K562 (cell line): Measurements from ENCODE around the gene NR2F1. TPM values are rescaled to one million over a fixed set of nuclear protein-coding genes. Genes with fewer than 3 reads are reported as not detected.

ENCODE experiments used
- ATAC-seq: fragments of 200-7000 bp; cut with Tn5 transposase; 3 replicates; pipeline ENCODE4 v1.9.1; 2020; ENCODE audit warnings: moderate library complexity
- BruUV-seq: library from RNA; stranded (reverse); fragments of 400-500 nt; replicated peaks from 2 replicates; lab custom pipeline; 2021; lab: Mats Ljungman, UMichigan
- CTCF ChIA-PET: fragments of 300-600 bp; formaldehyde crosslinking; extraction: SDS; loops from one replicate; lab custom pipeline; 2021; ENCODE audit warnings: low intra/inter-chr PET ratio; lab: Yijun Ruan, JAX
- POLR2A ChIA-PET: fragments of 300-600, 350-650 bp; sonication (Branson Sonifier 250); formaldehyde crosslinking; extraction: SDS; loops from one replicate; lab custom pipeline; 2021; ENCODE audit warnings: antibody characterized with exemption, inconsistent platforms; lab: Yijun Ruan, JAX
- DNase-seq, 4 experiments: peaks; one replicate each; pipeline versions ENCODE4 v3.0.0 to v3.0.0-alpha.2; 2011 to 2018; ENCODE audit warnings: low spot score in 3 of 4, mixed read lengths in 3 of 4; ENCODE audit errors: extremely low read depth in 1 of 4
- FAIRE-seq: peaks from 2 replicates; lab custom pipeline; 2011; peaks lifted over from hg19 to GRCh38; lab: Jason Lieb, UNC
- H2AFZ ChIP-seq: 2 replicates; pipeline ENCODE4 v1.6.0; 2011; ENCODE audit warnings: low read depth, low read length, control low read depth, inconsistent platforms
- H3K27ac ChIP-seq: fragments of 200-600 bp; 3 replicates; pipeline ENCODE4 v1.8.0; 2011; ENCODE audit warnings: low read depth, mild to moderate bottlenecking, control low read depth, inconsistent platforms, low read length, moderate library complexity, mixed read lengths; ENCODE audit errors: extremely low read depth
- H3K27me3 ChIP-seq, 2 experiments: fragments of 300-600 bp in 1 of 2; 2 replicates in 1 of 2; 3 replicates in 1 of 2; pipeline versions ENCODE4 v1.6.0 to v1.8.0; 2011; ENCODE audit warnings: inconsistent platforms in 2 of 2, low read length in 2 of 2, mild to moderate bottlenecking in 1 of 2, mixed read lengths in 1 of 2, moderate library complexity in 1 of 2; ENCODE audit not compliant: control insufficient read depth in 2 of 2, insufficient read depth in 2 of 2
- H3K36me3 ChIP-seq: fragments of 300-600 bp; 3 replicates; pipeline ENCODE4 v1.8.0; 2011; ENCODE audit warnings: mild to moderate bottlenecking, low read length, inconsistent platforms; ENCODE audit not compliant: control insufficient read depth, insufficient read depth
- H3K4me1 ChIP-seq, 2 experiments: fragments of 200-600 bp in 1 of 2; replicated peaks in 1 of 2; 2 replicates in 1 of 2; 3 replicates in 1 of 2; pipeline versions ENCODE4 v1.5.1 to v1.8.0; 2011; ENCODE audit warnings: inconsistent platforms in 2 of 2, low read length in 2 of 2, mild to moderate bottlenecking in 1 of 2, mixed read lengths in 1 of 2, moderate library complexity in 1 of 2; ENCODE audit not compliant: control insufficient read depth in 2 of 2, insufficient read depth in 2 of 2
- H3K4me2 ChIP-seq: 2 replicates; pipeline ENCODE4 v1.6.1; 2011; ENCODE audit warnings: low read length, control low read depth, inconsistent platforms, mixed read lengths; ENCODE audit not compliant: insufficient read depth
- H3K4me3 ChIP-seq: fragments of 200-600 bp; sonication (generic), shearing (Covaris generic); 2 replicates; pipeline ENCODE4 v1.5.1; 2016; ENCODE audit warnings: control low read depth, inconsistent platforms
- H3K79me2 ChIP-seq: fragments of 200-600 bp; 3 replicates; pipeline ENCODE4 v1.8.0; 2011; ENCODE audit warnings: low read length, inconsistent platforms; ENCODE audit not compliant: control insufficient read depth, insufficient read depth
- H3K9ac ChIP-seq, 2 experiments: 2 replicates each; pipeline versions ENCODE4 v1.6.0 to v1.6.1; 2011; ENCODE audit warnings: low read depth in 2 of 2, low read length in 2 of 2, control low read depth in 1 of 2, inconsistent platforms in 1 of 2, mild to moderate bottlenecking in 1 of 2, mixed read lengths in 1 of 2; ENCODE audit not compliant: insufficient read depth in 1 of 2
- H3K9me1 ChIP-seq: one replicate; pipeline ENCODE4 v1.6.0; 2011; ENCODE audit warnings: inconsistent platforms, mild to moderate bottlenecking, low read length, moderate library complexity; ENCODE audit not compliant: control insufficient read depth, insufficient read depth
- H3K9me3 ChIP-seq: replicated peaks from 2 replicates; pipeline ENCODE4 v1.5.1; 2011; ENCODE audit warnings: low read depth, low read length, inconsistent platforms; ENCODE audit not compliant: control insufficient read depth, insufficient read depth
- H4K20me1 ChIP-seq: replicated peaks from 2 replicates; pipeline ENCODE4 v1.6.1; 2011; ENCODE audit warnings: low read length, inconsistent platforms, mixed read lengths; ENCODE audit not compliant: control insufficient read depth, insufficient read depth
- CUX1 ChIP-seq: fragments of 200-800 bp; sonication (Bioruptor generic); IDR thresholded peaks from 2 replicates; pipeline ENCODE4 v1.6.1; 2016; ENCODE audit warnings: missing genetic modification characterization, missing compliant biosample characterization
- CXXC5 ChIP-seq: fragments of 250-450 bp; sonication (Bioruptor Pico); IDR thresholded peaks from 2 replicates; pipeline ENCODE4 v1.8.0; 2022; ENCODE audit warnings: inconsistent platforms, mild to moderate bottlenecking, moderate library complexity
- WGBS: fragments of 100-300 bp; shearing (Covaris generic); methylation state at CpG from one replicate; pipeline ENCODE4 v1.1.6; 2016; ENCODE audit warnings: low coverage, mixed read lengths; ENCODE audit not compliant: insufficient coverage; ENCODE audit errors: missing lambda C conversion rate; 5-methylcytosine and 5-hydroxymethylcytosine counted together
- in situ Hi-C: fragments of 300-500 bp; cut with MboI; formaldehyde crosslinking; loops from 4 replicates; pipeline ENCODE4 v1.15.0; 2018; ENCODE audit warnings: inconsistent platforms, mixed read lengths
- intact Hi-C: fragments of 100-400 bp; cut with micrococcal nuclease; formaldehyde crosslinking; loops from 2 replicates; pipeline ENCODE4 v1.14.2; 2022
- polyA plus RNA-seq, 8 experiments: library from polyadenylated mRNA; depleted of rRNA in 4 of 8; stranded (reverse) in 5 of 8; unstranded in 3 of 8; fragments of >200 nt; fragmentation: Nextera tagmentation in 2 of 8; fragmentation: Illumina TruSeq in 1 of 8; extraction: Ambion mirVana in 2 of 8; extraction: Trizol in 1 of 8; gene quantifications; 2 replicates each; pipeline versions ENCODE4 v1.2.1 to v1.2.3, GENCODE V29; 2011 to 2014; ENCODE audit warnings: inconsistent platforms in 1 of 8, missing spikeins in 1 of 8
- total RNA-seq, 7 experiments: library from RNA; depleted of rRNA in 6 of 7; stranded (reverse); fragments of >200 nt in 6 of 7; fragmentation: Illumina TruSeq in 2 of 7; extraction: Trizol in 2 of 7; gene quantifications; 2 replicates each; pipeline versions ENCODE4 v1.2.1 to v1.2.3, GENCODE V29; 2011 to 2021; ENCODE audit warnings: low replicate concordance in 1 of 7

Gene NR2F1
- total and polyA plus RNA-seq, 9 of the 15 experiments (the other 6 are each of a cell fraction or from before 2014, with no cell fraction given) = 0.18 TPM; not detected in 8

GRCh38 chr5:93620487-93621326 lies 37.7 kb downstream of the NR2F1 start:
- Histone ChIP-seq H3K79me2 (no peaks in the 10 kb centered on the region), H2AFZ (no peak overlapping the region), H4K20me1 (no peaks in the 10 kb centered on the region), H3K9me1 (no peaks in the 10 kb centered on the region), H3K4me3 (no peak overlapping the region), H3K9ac (no peak overlapping the region), H3K27me3 (no peaks in the 10 kb centered on the region), H3K4me1 (peaks cover 0 to 6% of the 10 kb centered on the region in 2 experiments; a peak in 1 of 5 replicates), H3K4me2 (peak overlapping the region; percentile 18; the same call in 1 of the 2 replicates), H3K9me3 (no peaks in the 10 kb centered on the region), H3K27ac (no peak overlapping the region), H3K36me3 (no peaks in the 10 kb centered on the region)
- intact Hi-C loops = no loop called here
- 24% methylated on average over 52 of the region's 75 CpGs for WGBS
- DNase-seq = peak in 1 of 4 experiments; percentile 21
- peak; percentile 93 for ATAC-seq
- in situ Hi-C loops = no loop called here
- no peak for FAIRE-seq
- 0 out of 2 replicates have a peak, but pooled peaks have one; percentile 26 for TF ChIP-seq CXXC5
- TF ChIP-seq CUX1 (CRISPR knock-in tag) = no peak
- POLR2A ChIA-PET = no interaction called here
- CTCF ChIA-PET = no interaction called here
- BruUV-seq = no TSS peak
